HL-60/S4 (cell line): ENCODE data around the gene STAG1.

Experiments
- in situ Hi-C: fragments of 300-500 bp; cut with MboI; formaldehyde crosslinking; loops from 2 replicates; pipeline ENCODE4 v1.14.3; 2022; ENCODE audit warnings: low sequenced_read_pairs

STAG1 gene

DNA sequence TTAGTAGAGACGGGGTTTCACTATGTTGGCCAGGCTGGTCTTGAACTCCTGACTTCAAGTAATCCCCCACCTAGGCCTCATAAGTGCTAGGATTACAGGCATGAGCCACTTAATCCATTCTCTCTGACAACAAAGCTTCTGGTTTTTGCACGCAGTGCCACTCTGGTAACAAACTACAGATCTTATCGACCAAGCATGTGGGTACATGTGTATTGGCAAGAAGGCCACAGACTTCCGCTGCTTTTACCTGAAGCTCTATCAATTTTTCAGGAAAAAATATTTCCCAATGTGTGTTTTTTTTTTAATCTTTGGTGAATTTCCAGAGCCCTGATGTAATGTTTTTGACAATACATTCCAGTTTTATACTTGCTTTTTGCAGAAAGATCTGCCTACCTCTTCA lies 319.5 kb downstream of the STAG1 start:
- in situ Hi-C loops: no loop called here

DNA sequence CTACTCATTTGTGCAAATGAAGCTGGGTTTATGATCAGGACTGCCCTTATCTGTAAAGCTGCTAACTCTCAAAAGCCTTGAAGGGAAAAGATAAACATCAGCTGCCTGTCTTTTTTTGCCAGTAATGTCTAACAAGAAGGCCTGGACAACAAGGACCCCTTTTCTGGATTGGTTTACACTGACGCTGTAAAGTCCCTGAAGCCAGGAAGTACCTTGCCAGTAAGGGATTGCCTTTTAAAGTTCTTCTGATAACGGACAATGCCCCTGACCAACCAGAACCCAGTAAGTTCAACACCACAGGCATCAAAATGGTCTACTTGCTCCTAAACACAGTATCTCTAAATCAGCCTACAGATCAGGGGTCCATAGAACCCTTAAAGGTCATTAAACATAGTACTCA lies 324.0 kb downstream of the STAG1 start:
- in situ Hi-C loops: no loop called here

DNA sequence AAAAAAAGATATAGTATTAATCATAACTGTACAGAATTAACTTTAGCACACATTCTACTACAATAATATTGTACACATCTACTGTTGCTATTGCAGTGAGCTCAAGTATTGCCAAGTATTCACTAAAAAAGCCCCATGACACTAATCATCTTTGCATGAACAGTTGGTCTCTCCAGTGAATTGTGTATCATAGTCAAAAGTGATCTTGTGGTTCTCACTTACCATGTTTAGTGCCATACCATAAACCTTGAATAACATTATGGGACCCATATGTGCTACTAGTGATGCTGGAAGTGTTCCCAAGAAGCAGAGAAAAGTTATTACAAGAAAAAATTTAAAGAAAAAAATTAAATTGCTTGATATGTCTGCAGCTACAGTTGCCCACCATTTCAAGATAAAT lies 324.9 kb downstream of the STAG1 start:
- in situ Hi-C loops: no loop called here

DNA sequence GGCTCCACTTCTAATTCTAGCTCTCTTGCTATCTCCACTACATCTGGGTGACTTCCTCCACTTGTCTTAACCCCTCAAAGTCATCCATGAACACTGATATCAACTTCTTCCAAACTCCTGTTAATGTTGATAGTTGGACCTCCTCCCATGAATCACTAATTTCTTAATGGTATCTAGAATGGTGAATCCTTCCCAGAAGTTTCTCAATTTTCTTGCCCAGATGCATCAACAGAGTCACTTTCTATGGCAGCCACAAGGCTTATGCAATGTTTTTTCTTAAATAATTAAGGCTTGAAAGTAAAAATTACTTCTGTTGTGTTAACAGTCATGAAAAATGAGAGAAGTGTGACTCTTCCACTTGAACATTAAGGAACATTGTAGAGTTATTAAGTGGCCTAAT lies 337.7 kb downstream of the STAG1 start:
- in situ Hi-C loops: no loop called here

DNA sequence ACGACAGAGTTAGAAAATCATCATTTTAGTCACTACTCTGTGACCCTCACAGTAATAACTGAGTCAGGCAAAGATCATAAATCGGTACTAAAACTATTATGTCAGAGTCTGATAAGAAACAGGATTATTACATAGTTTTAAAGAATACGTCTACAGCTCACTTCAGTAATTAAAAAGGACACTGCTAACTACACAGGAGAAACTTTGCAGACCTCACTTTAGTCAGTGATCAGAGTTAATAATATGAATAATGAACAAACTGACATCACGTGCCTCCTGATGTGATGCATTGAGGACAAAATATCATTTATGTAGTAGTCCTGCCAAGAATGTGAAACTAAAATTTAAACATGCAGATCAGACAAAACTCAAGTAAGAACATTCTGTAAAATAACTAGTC lies 339.9 kb downstream of the STAG1 start:
- in situ Hi-C loops: no loop called here

DNA sequence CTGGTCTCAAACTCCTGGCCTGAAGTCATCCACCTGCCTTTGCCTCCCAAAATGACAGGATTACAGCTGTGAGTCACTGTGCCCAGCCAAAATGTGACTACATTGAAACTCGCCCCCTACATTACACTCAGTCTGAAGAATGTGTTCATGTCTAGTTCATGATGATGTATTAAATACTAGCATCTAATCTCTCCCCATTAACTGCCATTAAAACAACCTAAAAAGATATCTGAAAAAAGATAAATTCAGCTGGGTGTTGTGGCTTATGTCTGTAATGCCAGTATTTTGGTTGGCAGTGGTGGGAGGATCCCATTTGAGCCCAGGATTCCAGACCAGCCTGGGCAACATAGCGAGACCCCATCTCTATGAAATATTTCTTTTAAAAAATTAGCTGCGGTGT lies 342.6 kb downstream of the STAG1 start:
- in situ Hi-C loops: no loop called here

DNA sequence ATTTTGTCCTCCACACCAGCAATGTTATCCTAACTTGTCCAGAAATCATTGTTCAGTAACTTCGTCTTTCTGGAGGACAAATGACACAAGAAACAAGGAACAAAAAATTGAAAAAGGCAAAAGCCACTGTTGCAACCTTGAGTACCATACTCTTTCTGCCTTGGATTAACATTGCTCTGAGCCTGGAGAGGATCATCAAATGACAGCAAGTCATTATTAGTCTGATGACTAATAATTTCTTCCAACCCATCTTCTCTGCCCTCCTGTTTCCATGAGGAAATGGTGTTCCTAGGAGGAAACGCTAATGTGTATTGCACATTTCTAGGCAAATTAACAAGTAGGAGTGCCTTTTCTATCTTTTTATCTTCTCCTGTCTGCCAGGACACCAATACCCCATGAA lies 348.1 kb downstream of the STAG1 start:
- in situ Hi-C loops: no loop called here

DNA sequence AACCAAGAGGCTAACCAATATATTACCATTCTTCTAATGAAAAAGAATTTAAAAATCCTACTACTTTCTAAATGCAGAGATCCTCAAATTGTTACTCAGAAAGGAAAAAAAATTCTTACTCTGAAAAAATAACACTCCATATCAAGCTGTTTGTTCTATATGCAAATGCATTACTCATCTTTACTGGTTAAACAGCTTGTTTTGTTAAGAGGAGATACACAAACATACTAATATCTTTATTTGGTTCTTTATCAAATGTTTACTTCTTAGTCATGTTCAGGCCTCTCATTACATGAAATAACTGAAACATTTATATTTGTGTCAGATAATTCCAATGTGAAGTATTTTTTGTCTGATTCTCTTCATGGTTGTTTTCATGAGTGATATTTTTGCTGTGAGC lies 355.3 kb downstream of the STAG1 start:
- in situ Hi-C loops: loop anchor here (25.0 kb wide), 1 partner anchor 615 kb away; no protein-coding TSS in a partner anchor

DNA sequence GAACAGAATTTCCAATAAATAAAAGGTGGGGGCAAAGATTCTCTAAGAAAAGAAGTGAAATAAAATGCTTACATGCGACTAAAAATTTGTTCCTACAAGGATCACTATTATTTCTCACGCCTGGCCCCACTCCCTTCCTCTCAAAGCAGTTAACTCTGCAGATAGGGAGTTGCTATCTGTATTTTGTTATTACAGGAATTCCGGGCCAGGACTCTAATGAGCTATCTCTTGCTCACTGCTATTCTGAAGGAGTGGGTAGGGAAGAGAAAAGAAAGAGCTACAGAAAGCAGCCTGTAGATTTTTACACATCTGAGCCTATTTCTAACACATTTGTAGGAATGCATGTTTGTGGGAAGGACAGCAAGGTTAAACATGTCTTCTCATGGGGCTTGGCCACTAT lies 361.6 kb downstream of the STAG1 start:
- in situ Hi-C loops: loop anchor here (25.0 kb wide), 1 partner anchor 622 kb away; no protein-coding TSS in a partner anchor

DNA sequence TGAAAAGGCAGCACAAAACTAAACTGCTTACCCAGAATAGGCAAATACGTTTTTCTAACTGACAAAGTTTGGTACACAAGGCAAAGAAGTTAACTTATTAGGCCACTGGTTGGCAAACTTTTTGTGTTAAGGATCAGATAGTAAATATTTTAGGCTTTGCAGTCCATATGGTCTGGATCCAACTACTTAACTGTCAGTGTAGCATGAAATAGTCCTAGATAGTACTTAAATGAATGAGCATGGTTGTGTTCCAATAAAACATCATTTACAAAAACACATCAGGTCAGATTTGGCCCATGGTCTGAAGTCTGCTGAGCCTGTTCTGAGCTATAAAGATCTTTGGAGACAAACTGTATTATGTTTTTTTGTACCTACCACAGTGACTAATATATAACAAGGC lies 365.1 kb downstream of the STAG1 start:
- in situ Hi-C loops: loop anchor here (25.0 kb wide), 1 partner anchor 625 kb away; no protein-coding TSS in a partner anchor

DNA sequence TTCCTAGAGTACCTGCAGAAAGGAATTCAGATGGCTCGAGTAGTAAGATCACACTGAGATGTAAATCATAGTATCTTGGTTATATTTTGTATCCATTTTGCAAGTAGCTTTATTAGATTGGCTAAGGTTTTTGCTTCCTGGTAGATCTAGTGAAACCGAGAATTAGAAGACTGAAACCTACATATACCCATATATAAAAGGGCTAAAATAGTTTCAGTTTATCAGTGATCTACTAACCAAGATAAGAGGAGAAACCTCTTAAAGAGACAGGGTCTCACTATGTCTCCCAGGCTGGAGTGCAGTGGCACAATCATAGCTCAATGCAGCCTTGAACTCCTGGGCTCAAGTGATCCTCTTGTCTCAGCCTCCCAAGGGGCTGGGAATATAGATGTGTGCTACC lies 366.7 kb downstream of the STAG1 start:
- in situ Hi-C loops: loop anchor here (25.0 kb wide), 1 partner anchor 627 kb away; no protein-coding TSS in a partner anchor

DNA sequence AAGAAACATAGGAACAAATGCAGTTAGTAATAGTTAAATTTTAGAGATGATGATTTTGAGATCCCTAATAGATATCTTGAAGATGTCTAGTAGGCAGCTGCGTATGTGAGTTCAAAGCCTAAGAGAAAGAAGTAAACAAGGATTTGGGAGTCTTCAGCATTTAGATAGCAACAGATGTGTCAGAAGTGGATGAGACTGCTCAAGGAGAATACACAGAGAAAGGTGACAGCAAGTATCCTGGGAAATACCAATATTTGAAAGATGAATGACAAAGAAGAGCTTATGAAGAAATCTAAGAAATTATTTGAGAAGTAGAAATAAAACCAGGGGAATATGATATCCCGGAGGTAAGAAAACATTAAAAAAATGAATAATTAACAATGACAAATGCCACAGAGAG lies 371.1 kb downstream of the STAG1 start:
- in situ Hi-C loops: loop anchor here (25.0 kb wide), 1 partner anchor 631 kb away; no protein-coding TSS in a partner anchor

DNA sequence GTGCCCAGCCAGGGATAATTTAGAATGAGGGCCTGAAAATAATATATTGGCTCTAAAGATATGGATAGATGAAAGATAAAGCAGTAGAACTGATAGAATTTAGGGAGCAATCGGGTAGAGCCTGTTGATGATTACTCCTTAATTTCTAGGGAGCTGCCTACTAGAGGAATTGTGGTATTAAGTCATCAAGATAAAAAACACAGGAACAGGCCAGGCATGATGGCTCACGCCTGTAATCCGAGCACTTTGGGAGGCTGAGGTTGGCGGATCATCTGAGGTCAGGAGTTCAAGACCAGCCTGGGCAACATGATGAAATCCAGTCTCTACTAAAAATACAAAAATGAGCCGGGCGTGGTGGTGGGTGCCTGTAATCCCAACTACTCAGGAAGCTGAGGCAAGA lies 371.6 kb downstream of the STAG1 start:
- in situ Hi-C loops: loop anchor here (25.0 kb wide), 1 partner anchor 632 kb away; no protein-coding TSS in a partner anchor

DNA sequence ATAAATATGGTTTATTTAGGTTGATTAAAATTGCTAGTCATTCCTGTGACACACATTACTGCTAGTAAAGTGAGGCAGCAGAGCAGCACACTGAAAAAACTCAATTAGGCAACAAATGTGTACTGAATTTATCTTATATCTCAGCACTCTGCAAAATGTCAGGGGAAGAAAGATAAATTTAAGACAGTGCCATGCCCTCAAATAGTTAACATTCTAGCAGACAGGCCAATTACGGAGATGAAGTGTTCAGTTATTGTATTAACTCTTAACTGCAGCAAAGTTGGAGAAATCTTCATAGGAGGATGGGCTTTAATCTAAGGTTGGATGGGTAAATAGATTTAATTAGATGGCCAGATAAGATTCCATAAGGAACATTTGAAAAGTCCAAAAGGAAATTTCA lies 374.2 kb downstream of the STAG1 start:
- in situ Hi-C loops: loop anchor here (25.0 kb wide), 1 partner anchor 634 kb away; no protein-coding TSS in a partner anchor

DNA sequence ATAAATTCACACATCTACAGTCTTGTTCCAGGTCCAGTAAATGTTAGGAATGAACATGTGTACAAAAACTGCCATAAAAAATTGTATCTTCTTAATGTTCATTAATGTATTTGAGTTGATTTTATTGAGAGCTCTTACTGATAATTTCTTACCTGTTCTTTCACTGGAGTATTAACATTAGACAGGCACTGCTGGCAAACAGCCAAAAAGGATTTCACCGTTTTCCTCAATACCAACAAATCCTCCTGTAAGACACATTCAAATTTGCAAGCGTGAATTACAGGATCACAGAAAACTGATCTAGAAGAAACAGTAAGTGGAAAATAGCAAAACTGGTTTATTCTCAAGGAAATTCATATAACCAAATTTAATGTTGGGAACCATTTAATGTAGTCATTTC lies 374.7 kb downstream of the STAG1 start:
- in situ Hi-C loops: loop anchor here (25.0 kb wide), 1 partner anchor 635 kb away; no protein-coding TSS in a partner anchor

DNA sequence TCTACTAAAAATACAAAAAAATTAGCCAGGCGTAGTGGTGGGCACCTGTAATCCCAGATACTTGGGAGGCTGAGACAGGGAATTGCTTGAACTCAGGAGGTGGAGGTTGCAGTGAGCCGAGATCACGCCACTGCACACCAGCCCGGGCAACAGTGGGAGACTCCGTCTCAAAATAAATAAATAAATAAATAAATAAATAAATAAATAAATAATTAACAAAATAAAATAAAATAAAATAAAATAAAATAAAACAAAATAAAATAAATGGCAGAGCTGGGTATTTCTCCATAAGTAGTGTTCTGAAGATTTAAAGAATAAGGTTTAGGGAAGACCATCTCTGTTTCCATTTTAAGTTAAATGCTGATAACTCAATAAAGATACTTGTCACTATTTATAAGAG lies 376.4 kb downstream of the STAG1 start:
- in situ Hi-C loops: loop anchor here (25.0 kb wide), 1 partner anchor 637 kb away; no protein-coding TSS in a partner anchor

DNA sequence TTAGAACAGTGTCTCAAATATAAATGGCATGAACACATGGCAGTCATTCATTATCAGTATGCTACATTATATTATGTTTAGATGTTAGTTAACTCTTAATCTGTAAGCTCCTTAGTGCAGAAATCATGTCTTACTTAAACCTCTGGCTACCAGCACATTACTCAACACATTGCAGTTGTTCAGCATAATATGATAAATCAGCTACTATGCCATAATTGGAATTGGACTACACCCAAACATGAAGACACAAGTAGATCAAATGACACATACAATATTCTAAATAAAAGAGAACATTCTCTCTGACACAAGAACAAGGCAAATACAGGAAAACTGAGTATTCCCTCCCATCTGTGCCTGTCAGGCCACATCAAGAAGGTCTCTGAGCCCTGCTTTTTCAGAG lies 385.9 kb downstream of the STAG1 start:
- in situ Hi-C loops: no loop called here

DNA sequence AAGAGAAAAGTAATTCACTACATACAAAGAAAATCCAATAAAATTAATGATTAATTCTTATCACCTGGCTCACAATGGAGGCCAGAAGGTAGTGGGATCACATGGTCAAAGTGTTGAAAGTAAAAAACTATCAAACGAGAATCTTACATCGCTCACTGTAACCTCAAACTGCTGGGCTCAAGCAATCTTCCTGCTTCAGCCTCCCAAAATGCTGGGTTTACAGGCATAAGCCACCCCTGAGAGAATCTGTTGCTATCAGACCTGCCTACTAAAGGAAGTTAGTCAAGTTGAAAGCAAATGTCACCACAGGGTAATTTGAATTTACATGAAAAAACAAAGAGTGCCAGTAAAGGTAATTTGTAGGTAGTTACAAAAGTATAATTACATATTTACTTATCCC lies 398.7 kb downstream of the STAG1 start:
- in situ Hi-C loops: no loop called here

DNA sequence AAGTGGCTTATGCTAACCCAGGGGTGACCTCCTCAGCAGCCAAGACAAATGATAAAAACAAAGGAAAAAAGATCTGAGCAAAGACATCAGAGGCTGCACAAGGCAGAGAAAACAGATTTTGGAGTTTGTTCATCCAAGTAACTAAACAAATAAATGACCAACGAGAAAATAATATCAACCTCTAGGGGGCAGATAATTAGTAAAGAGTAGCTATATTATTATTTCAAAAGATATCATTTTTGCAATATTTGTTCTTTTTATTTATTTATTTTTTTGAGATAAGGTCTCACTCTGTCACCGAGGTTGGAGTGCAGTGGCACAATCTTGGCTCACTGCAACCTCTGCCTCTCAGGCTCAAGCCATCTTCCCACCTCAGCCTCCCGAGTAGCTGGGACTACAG lies 400.3 kb downstream of the STAG1 start:
- in situ Hi-C loops: no loop called here

DNA sequence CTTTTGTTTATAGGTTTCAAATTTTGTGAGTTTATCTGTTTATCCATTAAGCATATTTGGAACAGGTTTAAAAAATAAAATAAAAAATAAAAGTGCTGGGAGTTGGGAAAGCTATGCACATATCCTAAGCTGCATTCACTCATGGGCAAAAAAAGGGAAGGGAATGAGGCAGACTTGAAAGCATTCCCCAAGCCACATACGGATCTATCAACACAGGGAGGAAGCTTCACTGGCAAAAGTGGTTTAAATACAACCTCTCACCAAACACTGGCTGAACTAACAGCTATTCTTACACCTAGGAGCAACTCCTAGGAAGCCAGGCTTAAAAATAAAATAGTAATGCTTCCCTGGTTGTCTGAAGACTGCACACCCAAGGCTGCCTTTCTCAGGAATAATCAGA lies 400.8 kb downstream of the STAG1 start:
- in situ Hi-C loops: no loop called here

DNA sequence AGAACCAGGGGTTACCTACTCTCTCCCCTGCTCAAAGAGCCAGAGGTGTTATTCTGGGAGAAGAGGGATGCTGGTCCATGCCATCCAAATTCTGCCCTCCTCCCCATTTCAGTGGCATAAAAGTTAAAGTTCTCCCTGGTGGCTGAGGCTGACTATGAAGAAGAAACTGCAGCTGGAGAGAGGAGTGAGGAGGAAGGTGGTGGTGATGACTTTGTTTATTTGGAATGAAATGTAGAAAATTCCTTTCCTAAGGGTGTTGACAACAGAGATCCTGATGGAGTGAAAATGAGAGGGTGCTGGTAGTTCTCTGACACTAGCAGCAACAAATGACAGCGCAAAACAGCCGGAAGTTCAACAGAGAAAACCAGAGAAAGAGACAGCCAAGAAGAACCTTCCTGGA lies 401.6 kb downstream of the STAG1 start:
- in situ Hi-C loops: no loop called here

DNA sequence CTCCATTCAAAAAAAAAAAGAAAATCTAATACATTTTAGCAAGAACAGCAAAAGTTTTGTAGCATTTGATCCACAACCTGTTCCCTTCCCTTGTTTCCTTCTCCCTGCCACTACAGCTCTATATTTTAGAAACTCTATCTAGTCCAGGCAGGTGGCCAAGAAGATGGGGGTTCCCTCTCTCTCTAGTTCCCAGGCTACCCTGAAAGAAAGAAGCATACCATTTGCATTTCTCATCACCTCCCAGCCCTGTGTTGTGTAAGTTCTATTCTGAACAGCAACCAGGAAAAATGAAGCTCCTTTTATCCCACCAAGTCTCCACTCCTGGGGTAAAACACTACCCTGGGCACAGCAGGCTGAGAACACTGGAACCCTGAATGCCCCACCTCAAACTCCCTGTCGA lies 402.0 kb downstream of the STAG1 start:
- in situ Hi-C loops: no loop called here

DNA sequence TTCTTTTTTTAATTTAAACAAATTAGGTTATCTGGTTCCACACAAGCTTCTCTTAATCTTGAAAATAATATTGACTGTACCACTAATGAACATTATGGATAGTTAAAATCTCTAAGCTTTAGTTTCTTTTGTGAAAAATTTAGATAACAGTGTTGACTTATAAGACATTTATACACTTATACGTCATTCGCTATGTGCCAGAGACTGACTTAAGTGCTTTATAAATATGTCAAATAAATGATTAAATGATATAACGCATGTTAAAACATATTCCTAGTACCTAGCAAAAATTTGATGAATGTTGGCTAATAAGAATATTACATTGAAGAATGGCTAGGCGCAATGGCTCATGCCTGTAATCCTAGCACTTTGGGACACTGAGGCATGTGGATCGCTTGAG lies 405.7 kb downstream of the STAG1 start:
- in situ Hi-C loops: no loop called here
